Esophagus squamous epithelium (tissue), 4 donors: ENCODE results near the gene TRIB2.

Experiments used
- POLR2A ChIP-seq, 4 donors: fragments of 450-650 bp; IDR thresholded peaks; one replicate each; pipeline ENCODE4 v1.6.1; 2017; ENCODE audit warnings: antibody characterized with exemption in 4 of 4, mild to moderate bottlenecking in 4 of 4, moderate library complexity in 3 of 4
- TF ChIP-seq, protein P1 (sequence below), 6 experiments: fragments of 450-650 bp in 4 of 6; fragments of 200-600 bp in 2 of 6; sonication (generic) in 2 of 6; IDR thresholded peaks; one replicate each; pipeline ENCODE4 v1.5.1; 2016 to 2019; ENCODE audit warnings: antibody characterized with exemption in 6 of 6, mild to moderate bottlenecking in 4 of 6, moderate library complexity in 4 of 6

DNA sequence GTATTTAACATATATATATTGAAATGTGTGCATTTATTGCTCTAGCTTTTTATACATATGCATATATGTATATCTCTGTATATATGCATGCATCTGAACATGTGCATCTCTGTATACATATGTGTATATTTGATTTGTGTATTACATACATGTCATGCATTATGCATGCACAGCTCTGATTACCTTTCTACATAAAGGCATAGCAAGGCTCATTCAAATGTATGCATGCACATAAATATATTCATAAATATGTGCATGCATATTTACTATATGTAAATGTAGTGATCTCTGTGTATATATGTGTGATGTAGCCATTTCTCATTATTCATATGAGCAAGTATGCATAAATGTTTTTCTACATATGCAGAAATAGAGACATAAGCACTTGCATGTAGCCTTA is 64.6 kb downstream of the TRIB2 start:
- TF ChIP-seq, protein P1, sequence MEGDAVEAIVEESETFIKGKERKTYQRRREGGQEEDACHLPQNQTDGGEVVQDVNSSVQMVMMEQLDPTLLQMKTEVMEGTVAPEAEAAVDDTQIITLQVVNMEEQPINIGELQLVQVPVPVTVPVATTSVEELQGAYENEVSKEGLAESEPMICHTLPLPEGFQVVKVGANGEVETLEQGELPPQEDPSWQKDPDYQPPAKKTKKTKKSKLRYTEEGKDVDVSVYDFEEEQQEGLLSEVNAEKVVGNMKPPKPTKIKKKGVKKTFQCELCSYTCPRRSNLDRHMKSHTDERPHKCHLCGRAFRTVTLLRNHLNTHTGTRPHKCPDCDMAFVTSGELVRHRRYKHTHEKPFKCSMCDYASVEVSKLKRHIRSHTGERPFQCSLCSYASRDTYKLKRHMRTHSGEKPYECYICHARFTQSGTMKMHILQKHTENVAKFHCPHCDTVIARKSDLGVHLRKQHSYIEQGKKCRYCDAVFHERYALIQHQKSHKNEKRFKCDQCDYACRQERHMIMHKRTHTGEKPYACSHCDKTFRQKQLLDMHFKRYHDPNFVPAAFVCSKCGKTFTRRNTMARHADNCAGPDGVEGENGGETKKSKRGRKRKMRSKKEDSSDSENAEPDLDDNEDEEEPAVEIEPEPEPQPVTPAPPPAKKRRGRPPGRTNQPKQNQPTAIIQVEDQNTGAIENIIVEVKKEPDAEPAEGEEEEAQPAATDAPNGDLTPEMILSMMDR (IDR thresholded peaks at IDR 0.05), result no peak
- TF ChIP-seq POLR2A (IDR thresholded peaks at IDR 0.05), result no peak
